Heart left ventricle (tissue), 16 donors: ENCODE data around the gene CDHR3. TPM values are rescaled to one million over a fixed set of nuclear protein-coding genes. Genes with fewer than 3 reads are reported as not detected.

ENCODE experiments used
- ATAC-seq, 4 donors: fragments of 200-7000 bp; cut with Tn5 transposase; one replicate each; pipeline ENCODE4 v1.9.1; 2020 to 2022; ENCODE audit warnings: moderate library complexity in 4 of 4, mild to moderate bottlenecking in 3 of 4, moderate number of reproducible peaks in 1 of 4
- DNase-seq, 5 donors: peaks; one replicate each; pipeline ENCODE4 v3.0.0-alpha.2; 2020
- H3K27ac ChIP-seq, 12 donors: fragments of 200-600 bp; sonication (generic) in 4 of 12; one replicate each; pipeline versions ENCODE4 v1.5.0 to v1.8.0; 2016 to 2022; ENCODE audit warnings: mild to moderate bottlenecking in 2 of 12
- H3K27me3 ChIP-seq, 9 donors: fragments of 200-600 bp; sonication (generic) in 2 of 9; one replicate each; pipeline versions ENCODE4 v1.5.1 to v1.8.0; 2016 to 2022; ENCODE audit warnings: mild to moderate bottlenecking in 3 of 9
- H3K36me3 ChIP-seq, 9 donors: fragments of 200-600 bp; sonication (generic) in 2 of 9; one replicate each; pipeline versions ENCODE4 v1.5.0 to v1.8.0; 2018 to 2022; ENCODE audit warnings: mild to moderate bottlenecking in 2 of 9
- H3K4me1 ChIP-seq, 12 donors: fragments of 200-600 bp; sonication (generic) in 4 of 12; one replicate each; pipeline versions ENCODE4 v1.5.0 to v1.8.0; 2016 to 2022; ENCODE audit warnings: mild to moderate bottlenecking in 3 of 12
- H3K4me3 ChIP-seq, 12 donors: fragments of 200-600 bp; sonication (generic) in 4 of 12; one replicate each; pipeline versions ENCODE4 v1.5.0 to v1.8.0; 2017 to 2022; ENCODE audit warnings: mild to moderate bottlenecking in 9 of 12, moderate library complexity in 4 of 12
- H3K9me3 ChIP-seq, 12 donors: fragments of 200-600 bp; sonication (generic) in 4 of 12; one replicate each; pipeline versions ENCODE4 v1.5.0 to v1.8.0; 2016 to 2022; ENCODE audit warnings: mild to moderate bottlenecking in 1 of 12
- CTCF ChIP-seq, 12 donors: fragments of 200-600 bp; sonication (generic) in 4 of 12; IDR thresholded peaks; one replicate each; pipeline versions ENCODE4 v1.5.0 to v1.8.0; 2018 to 2022; ENCODE audit warnings: antibody characterized with exemption in 12 of 12, mild to moderate bottlenecking in 5 of 12
- POLR2A ChIP-seq, 2 donors: fragments of 450-650 bp; IDR thresholded peaks; one replicate each; pipeline ENCODE4 v1.6.1; 2017; ENCODE audit warnings: antibody characterized with exemption in 2 of 2, mild to moderate bottlenecking in 2 of 2, moderate library complexity in 2 of 2
- WGBS, 4 donors: extraction: QIAGEN DNeasy Blood & Tissue Kit in 2 of 4; methylation state at CpG; one replicate each; pipeline versions ENCODE4 v1.1.5 to v1.1.7; 2013 to 2018; 5-methylcytosine and 5-hydroxymethylcytosine counted together
- intact Hi-C, 10 donors: fragments of 100-400 bp; cut with DNase I; formaldehyde crosslinking; loops; one replicate each; pipeline versions ENCODE4 v1.11.1 to v1.14.2; 2022
- polyA plus RNA-seq, 2 donors: library from polyadenylated mRNA; stranded (reverse); fragments of 200-250 nt; gene quantifications; one replicate each; pipeline ENCODE4 v1.2.3, GENCODE V29; 2013
- total RNA-seq, 9 donors: library from RNA; depleted of rRNA in 2 of 9; stranded (reverse); fragments of >200 nt in 2 of 9; fragmentation: NEBNext Ultra II Directional in 3 of 9; extraction: Animal tissue kit (Norgen Biotek cat#: 25700) in 3 of 9; gene quantifications; one replicate each; pipeline versions ENCODE4 v1.1.0 to v1.2.4, GENCODE V29; 2016 to 2023
- donor health status: ischemic (EF 13 %, LVEDD 7.1; RV severe dilation, severe dysfunction).
- donor health status: healthy with polysubstance abuse.
- donor health status: DM: no; HTN: yes; CAD: no.
- donor health status: DM: no; HTN: no; CAD: no.
- donor health status: ischemic (EF 25% LVEDD 6.9; RV normal size, moderate dysfunction).
- donor health status: ischemic (EF 25% LVEDD 5.7; RV mildly dilated, moderate dysfunction).
- donor health status: healthy.
- donor health status: DM: yes; HTN: yes; CAD: no.
- donor health status: ischemic (EF 35%, LVEDD 5.7; RV mildly dilated, moderate dysfunction).
- donor health status: nonischemic (EF 11% LVEDD 7.7; RV severe dilation, severe dysfunction).
- donor health status: DM: yes; HTN: yes; CAD: no.
- donor health status: PGD.
- donor health status: ischemic (EF 29% LVEDD 5.4; RV normal size, mild dysfunction).
- donor health status: nonischemic (EF 23%, LVEDD 6.1; RV moderate dilation, normal function).

CDHR3 gene
- total and polyA plus RNA-seq, 11 donors: 0.60 to 6.1 (median 1.4) TPM

- H3K27me3 ChIP-seq: peaks cover 0 to 5% (median 0%) of the 10 kb centered on the region in 9 donors
- 40 to 74% (median 63%) methylated on average over 4 of the region's 4 CpGs for WGBS, 4 donors
- no peak overlapping the region for H3K4me3 ChIP-seq
- no peaks in the 10 kb centered on the region for H3K4me1 ChIP-seq
- no peaks in the 10 kb centered on the region for H3K36me3 ChIP-seq
- no peaks in the 10 kb centered on the region for H3K9me3 ChIP-seq
- intact Hi-C loops: no loop called here
- TF ChIP-seq CTCF (IDR thresholded peaks at IDR 0.05) (no peak), POLR2A (IDR thresholded peaks at IDR 0.05) (no peak)
- no peak overlapping the region for H3K27ac ChIP-seq
- DNase-seq (no peak), ATAC-seq (no peak)
These were observed 22.2 kb downstream of the CDHR3 start for GRCh38 chr7:105985229-105985628.

DNA sequence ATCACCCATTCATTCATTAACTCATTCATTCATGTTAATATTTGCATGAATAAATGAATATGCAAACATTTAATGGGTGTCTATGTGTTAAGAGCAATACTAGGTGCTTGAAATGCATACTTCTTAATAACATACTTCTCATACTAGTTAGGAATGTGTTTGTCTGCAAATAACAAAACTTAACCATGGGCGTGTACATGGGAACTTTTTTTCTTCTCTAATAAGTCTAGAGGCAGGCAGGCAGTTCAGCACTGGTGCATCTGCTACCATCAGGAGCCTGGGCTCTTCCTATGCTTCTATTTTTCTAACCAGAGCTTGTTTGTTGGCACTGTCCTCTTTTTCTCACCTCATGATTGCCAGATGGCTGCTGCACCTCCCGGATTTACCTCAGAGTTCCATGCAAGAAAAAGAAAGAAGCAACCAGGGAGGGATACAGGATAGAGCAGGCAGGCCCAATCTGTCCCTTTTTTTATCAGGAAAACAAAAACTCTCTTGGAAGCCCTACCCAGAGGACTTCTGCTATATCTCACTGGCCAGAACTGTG, 22.7 kb downstream of the CDHR3 start:
- H3K27me3 ChIP-seq: peaks cover 0 to 5% (median 0%) of the 10 kb centered on the region in 9 donors
- H3K36me3 ChIP-seq: no peaks in the 10 kb centered on the region
- H3K4me3 ChIP-seq: no peak overlapping the region
- no peaks in the 10 kb centered on the region for H3K9me3 ChIP-seq
- H3K4me1 ChIP-seq: peaks cover 0 to 3% (median 0%) of the 10 kb centered on the region in 12 donors
- intact Hi-C loops: no loop called here
- 24 to 84% (median 68%) methylated on average over 2 of the region's 2 CpGs for WGBS, 4 donors
- TF ChIP-seq POLR2A (IDR thresholded peaks at IDR 0.05) (no peak), CTCF (IDR thresholded peaks at IDR 0.05) (no peak)
- ATAC-seq (no peak), DNase-seq (no peak)
- H3K27ac ChIP-seq: no peak overlapping the region

DNA sequence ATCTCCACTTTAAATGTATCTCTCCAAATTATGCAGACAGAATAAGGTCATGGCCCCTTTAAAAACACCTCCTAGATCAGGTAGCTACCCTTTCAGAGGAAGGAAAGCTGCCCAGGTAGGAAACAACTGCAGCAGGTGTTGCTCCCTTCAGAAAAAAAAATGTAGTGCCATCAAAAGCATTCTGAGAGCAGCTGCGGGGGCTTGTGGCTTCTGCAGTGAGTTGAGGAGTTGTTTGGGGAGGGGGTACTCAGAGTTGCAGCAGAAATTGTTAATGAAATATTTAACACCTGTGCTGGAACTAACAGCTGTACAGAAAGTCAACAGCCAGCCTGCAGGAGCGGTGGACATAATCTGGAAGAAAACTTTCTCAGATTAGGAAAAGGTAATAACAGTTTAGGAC, 24.0 kb downstream of the CDHR3 start:
- WGBS, 4 donors: 83 to 98% (median 96%) methylated on average over 2 of the region's 2 CpGs
- TF ChIP-seq CTCF (IDR thresholded peaks at IDR 0.05): no peak
- TF ChIP-seq POLR2A (IDR thresholded peaks at IDR 0.05): no peak
- Histone ChIP-seq H3K27ac (no peak overlapping the region), H3K36me3 (no peaks in the 10 kb centered on the region), H3K4me1 (peaks cover 0 to 10% (median 0%) of the 10 kb centered on the region in 12 donors), H3K4me3 (no peak overlapping the region), H3K9me3 (no peaks in the 10 kb centered on the region), H3K27me3 (peaks cover 0 to 5% (median 0%) of the 10 kb centered on the region in 9 donors)
- intact Hi-C loops: no loop called here
- DNase-seq: no peak
- ATAC-seq: no peak

GRCh38 chr7:105988276-105988675, 25.2 kb downstream of the CDHR3 start:
- Histone ChIP-seq H3K27me3 (peaks cover 0 to 5% (median 0%) of the 10 kb centered on the region in 9 donors), H3K27ac (no peak overlapping the region), H3K4me3 (no peak overlapping the region), H3K36me3 (no peaks in the 10 kb centered on the region), H3K4me1 (peaks cover 0 to 10% (median 0%) of the 10 kb centered on the region in 12 donors), H3K9me3 (no peaks in the 10 kb centered on the region)
- ATAC-seq: no peak
- DNase-seq: no peak
- 87 to 91% (median 89%) methylated on average over 3 of the region's 3 CpGs for WGBS, 4 donors
- TF ChIP-seq POLR2A (IDR thresholded peaks at IDR 0.05) (no peak), CTCF (IDR thresholded peaks at IDR 0.05) (no peak)
- intact Hi-C loops: no loop called here
